ENCODE data around the gene MYO3B. TPM values are rescaled to one million over a fixed set of nuclear protein-coding genes. Genes with fewer than 3 reads are reported as not detected.

MYO3B gene
- polyA plus RNA-seq, 1 experiment, result 0.10 TPM

DNA sequence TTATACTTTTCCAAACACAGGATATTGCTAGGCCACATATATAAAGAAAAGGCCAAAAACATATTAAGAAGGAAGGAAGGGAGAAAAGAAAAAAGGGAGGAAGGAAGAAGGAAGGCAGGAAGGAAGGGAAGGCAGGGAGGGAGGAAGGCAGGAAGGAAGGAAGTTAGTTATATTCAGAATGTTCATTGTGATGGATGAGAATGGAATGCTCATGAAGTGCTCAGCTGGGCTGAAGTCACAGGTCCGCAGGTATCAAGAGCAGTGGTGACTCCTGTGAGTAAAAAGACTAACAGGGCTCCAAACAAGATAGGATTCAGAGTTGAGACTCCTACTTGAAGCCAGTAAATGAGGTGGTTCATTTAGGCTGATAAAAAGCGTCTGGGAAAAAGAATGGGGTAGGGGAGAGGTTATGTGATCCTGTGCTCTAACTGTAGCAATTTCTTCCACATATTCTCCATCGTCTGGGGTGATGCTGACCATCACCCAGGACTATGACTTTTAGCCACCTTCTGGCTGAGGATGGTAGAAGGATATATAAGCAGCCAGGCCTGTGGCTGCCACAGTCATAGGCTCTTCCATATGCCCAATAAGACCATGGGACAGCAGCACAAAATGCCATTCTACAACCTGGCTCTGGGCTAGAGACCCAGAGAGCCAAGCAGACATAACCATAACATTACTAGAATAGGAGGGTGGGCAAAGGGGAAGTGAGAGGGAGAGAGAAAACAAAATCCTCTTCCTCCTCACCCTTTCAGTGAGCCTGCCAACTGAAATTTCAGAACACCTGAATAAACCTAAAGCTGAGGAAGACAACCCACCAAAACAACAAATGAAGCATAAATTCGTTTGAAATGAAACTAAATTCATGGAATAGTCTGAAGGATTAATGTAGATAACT is 173.2 kb downstream of the MYO3B start:
- POLR2A ChIA-PET, result no interaction called here
- TF ChIP-seq, protein P1, sequence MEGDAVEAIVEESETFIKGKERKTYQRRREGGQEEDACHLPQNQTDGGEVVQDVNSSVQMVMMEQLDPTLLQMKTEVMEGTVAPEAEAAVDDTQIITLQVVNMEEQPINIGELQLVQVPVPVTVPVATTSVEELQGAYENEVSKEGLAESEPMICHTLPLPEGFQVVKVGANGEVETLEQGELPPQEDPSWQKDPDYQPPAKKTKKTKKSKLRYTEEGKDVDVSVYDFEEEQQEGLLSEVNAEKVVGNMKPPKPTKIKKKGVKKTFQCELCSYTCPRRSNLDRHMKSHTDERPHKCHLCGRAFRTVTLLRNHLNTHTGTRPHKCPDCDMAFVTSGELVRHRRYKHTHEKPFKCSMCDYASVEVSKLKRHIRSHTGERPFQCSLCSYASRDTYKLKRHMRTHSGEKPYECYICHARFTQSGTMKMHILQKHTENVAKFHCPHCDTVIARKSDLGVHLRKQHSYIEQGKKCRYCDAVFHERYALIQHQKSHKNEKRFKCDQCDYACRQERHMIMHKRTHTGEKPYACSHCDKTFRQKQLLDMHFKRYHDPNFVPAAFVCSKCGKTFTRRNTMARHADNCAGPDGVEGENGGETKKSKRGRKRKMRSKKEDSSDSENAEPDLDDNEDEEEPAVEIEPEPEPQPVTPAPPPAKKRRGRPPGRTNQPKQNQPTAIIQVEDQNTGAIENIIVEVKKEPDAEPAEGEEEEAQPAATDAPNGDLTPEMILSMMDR (IDR thresholded peaks at IDR 0.05; ENCODE audit: low read depth, low read length), result no peak
- Histone ChIP-seq H3K4me3 (ENCODE audit: low read depth, low read length) (no peak overlapping the region), H3K9me3 (ENCODE audit: control insufficient read depth, insufficient read depth, low read length) (no peaks in the 10 kb centered on the region), H3K27ac (ENCODE audit: low read depth, low read length) (no peak overlapping the region), H3K27me3 (ENCODE audit: control insufficient read depth, insufficient read depth, low read length) (no peaks in the 10 kb centered on the region)
- DNase-seq (ENCODE audit: low read depth, low spot score), result no peak
- CTCF ChIA-PET, result no interaction called here

DNA sequence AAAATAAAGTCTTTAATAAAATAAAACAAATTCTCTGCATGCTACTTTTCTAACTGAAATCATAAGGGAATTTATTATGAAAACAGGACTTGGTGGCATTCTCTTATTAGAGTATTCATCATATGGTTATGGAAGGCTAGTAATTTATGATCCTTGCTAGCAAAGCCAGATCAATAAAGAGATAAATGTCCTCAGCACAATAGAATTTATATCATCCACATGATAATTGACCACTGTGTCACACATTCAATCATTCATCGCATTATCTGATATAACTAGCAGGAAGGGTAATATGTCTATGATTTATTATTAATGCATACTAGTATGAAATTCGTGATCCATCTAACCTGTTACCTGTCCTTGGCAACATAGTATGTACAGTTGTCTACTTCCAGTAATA is 175.8 kb downstream of the MYO3B start:
- H3K27ac ChIP-seq (ENCODE audit: low read depth, low read length), result no peak overlapping the region
- DNase-seq (ENCODE audit: low read depth, low spot score), result no peak
- H3K9me3 ChIP-seq (ENCODE audit: control insufficient read depth, insufficient read depth, low read length), result no peaks in the 10 kb centered on the region
- ChIA-PET POLR2A (no interaction called here), CTCF (no interaction called here)
- no peaks in the 10 kb centered on the region for H3K27me3 ChIP-seq (ENCODE audit: control insufficient read depth, insufficient read depth, low read length)
- H3K4me3 ChIP-seq (ENCODE audit: low read depth, low read length), result no peak overlapping the region
- TF ChIP-seq, protein P1 (IDR thresholded peaks at IDR 0.05; ENCODE audit: low read depth, low read length), result no peak

DNA sequence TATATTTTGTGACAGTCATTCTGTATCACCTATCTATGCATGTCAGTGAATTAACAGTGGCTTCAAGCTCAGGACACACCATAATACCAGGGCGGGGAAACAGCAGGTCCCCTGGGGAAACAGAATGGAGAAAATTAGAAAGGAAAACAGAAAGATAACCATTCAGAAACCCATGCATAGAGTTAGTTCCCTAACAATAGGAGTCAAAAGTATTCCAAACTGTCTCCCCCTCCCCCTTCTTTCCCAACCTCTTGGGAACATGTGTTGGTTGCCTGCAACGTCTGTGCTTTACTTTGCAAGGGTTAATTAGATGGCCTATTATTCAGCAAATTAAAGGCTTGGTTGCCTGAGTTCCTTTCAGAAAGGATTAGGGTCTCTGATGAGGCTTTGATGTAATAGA is 176.4 kb downstream of the MYO3B start:
- H3K4me3 ChIP-seq (ENCODE audit: low read depth, low read length), result no peak overlapping the region
- TF ChIP-seq, protein P1 (IDR thresholded peaks at IDR 0.05; ENCODE audit: low read depth, low read length), result no peak
- H3K27me3 ChIP-seq (ENCODE audit: control insufficient read depth, insufficient read depth, low read length), result no peaks in the 10 kb centered on the region
- no peaks in the 10 kb centered on the region for H3K9me3 ChIP-seq (ENCODE audit: control insufficient read depth, insufficient read depth, low read length)
- POLR2A ChIA-PET, result no interaction called here
- CTCF ChIA-PET, result interaction anchor here (0.7 kb wide), 1 partner anchor 34 kb away, joined by 3 read pairs; no protein-coding TSS in a partner anchor
- no peak for DNase-seq (ENCODE audit: low read depth, low spot score)
- H3K27ac ChIP-seq (ENCODE audit: low read depth, low read length), result no peak overlapping the region

DNA sequence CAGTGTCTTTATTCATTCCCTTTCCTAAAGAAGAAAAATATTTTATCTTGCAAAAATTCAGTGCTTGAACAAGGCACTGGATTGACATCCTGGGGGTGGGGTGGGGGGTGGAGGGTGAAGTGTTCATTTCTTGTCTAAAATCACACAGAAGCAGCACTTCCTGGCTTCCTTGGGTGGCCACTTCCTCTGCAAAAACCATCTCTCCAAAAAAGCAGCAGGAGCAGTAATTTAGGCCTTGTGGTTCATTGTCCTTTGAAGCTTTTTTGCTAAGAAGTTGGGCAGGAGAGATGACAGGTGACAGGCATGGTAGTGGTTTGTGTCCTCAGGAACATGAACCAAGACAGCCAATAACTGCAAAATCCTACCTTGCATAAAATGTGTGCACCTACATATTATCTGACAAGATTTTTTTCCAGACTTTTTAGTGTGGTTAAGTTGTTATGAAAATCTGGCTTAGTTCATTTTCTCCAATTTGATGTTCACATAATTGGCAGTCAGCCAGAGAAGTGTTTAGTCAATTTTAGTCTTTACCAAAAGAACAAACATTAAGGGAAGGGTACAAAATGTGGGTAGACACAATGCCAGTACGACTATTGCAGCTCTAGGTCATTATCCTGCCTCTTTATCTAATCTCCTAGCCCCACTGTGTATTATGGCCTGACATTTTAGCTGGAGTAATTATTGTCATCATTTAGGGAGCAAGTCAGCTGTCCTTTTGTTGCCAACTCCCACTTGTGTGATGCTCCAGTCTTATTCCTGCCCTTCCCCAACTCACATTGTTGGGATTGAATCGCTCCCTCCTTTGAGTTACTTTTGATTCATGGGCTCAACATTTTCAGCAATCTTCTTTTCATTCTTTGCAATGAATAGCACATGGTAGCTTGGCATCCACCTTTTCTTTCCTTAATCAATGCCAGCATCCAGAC is 177.2 kb downstream of the MYO3B start:
- Histone ChIP-seq H3K27me3 (ENCODE audit: control insufficient read depth, insufficient read depth, low read length) (no peaks in the 10 kb centered on the region), H3K27ac (ENCODE audit: low read depth, low read length) (no peak overlapping the region), H3K4me3 (ENCODE audit: low read depth, low read length) (no peak overlapping the region), H3K9me3 (ENCODE audit: control insufficient read depth, insufficient read depth, low read length) (no peaks in the 10 kb centered on the region)
- DNase-seq (ENCODE audit: low read depth, low spot score), result no peak
- TF ChIP-seq, protein P1 (IDR thresholded peaks at IDR 0.05; ENCODE audit: low read depth, low read length), result no peak
- ChIA-PET CTCF (interaction anchor here (0.7 kb wide), 1 partner anchor 35 kb away, joined by 3 read pairs; no protein-coding TSS in a partner anchor), POLR2A (no interaction called here)
